ENCODE results near the gene CNPY2.
"Not testable (repeated sequence)": the region's sequence is repeated elsewhere in the genome, so short reads cannot be mapped to it uniquely, and the experiment has no call there.

CNPY2 gene

GRCh38 chr12:56333679-56334489 is 18.1 kb upstream of the CNPY2 start, which contains the start of gene PAN2:
Gene PAN2, minus strand, starts transcription at chr12:56334000. Its CDS starts 906 bp downstream, at chr12:56333094.
- DNase-seq: peak; percentile 80

- DNase-seq: no peak
Observed at GRCh38 chr12:56333197-56333678, 17.4 kb upstream of the CNPY2 start.

- no peak for DNase-seq
Observed at GRCh38 chr12:56332512-56333196, 16.9 kb upstream of the CNPY2 start.

- no peak for DNase-seq
Observed at GRCh38 chr12:56330936-56331490, 15.2 kb upstream of the CNPY2 start.

- no peak for DNase-seq
Observed at GRCh38 chr12:56326533-56326932, 10.7 kb upstream of the CNPY2 start.

GRCh38 chr12:56326126-56326525 is 10.3 kb upstream of the CNPY2 start:
- DNase-seq: no peak

GRCh38 chr12:56324206-56324605 is 8.4 kb upstream of the CNPY2 start:
- no peak for DNase-seq

GRCh38 chr12:56321610-56322009 is 5.8 kb upstream of the CNPY2 start:
- DNase-seq: not testable (repeated sequence)

- DNase-seq: no peak
Observed at GRCh38 chr12:56321027-56321426, 5.2 kb upstream of the CNPY2 start.

- DNase-seq: no peak
Observed at GRCh38 chr12:56317675-56318074, 1.9 kb upstream of the CNPY2 start.

GRCh38 chr12:56315249-56315621 is 553 bp downstream of the CNPY2 start:
- DNase-seq: no peak

- DNase-seq: no peak
Observed at GRCh38 chr12:56311003-56311402, 4.8 kb downstream of the CNPY2 start.

GRCh38 chr12:56308714-56309113 is 7.1 kb downstream of the CNPY2 start:
- no peak for DNase-seq

GRCh38 chr12:56307221-56307965 is 8.4 kb downstream of the CNPY2 start:
- DNase-seq: no peak

GRCh38 chr12:56304872-56305590 is 10.8 kb downstream of the CNPY2 start:
- no peak for DNase-seq

GRCh38 chr12:56304276-56304675 is 11.5 kb downstream of the CNPY2 start:
- no peak for DNase-seq

- DNase-seq: no peak
Observed at GRCh38 chr12:56300644-56301464, 14.9 kb downstream of the CNPY2 start.

GRCh38 chr12:56299853-56300643 is 15.7 kb downstream of the CNPY2 start, which contains the start of gene CS:
Gene CS, minus strand, starts transcription at chr12:56300330. Its CDS starts 129 bp downstream, at chr12:56300201.
- peak; percentile 94 for DNase-seq

GRCh38 chr12:56299308-56299852 is 16.4 kb downstream of the CNPY2 start:
- DNase-seq: no peak

- no peak for DNase-seq
Observed at GRCh38 chr12:56298828-56299227, 17.0 kb downstream of the CNPY2 start.
